Kidney epithelial cell (primary cell): ENCODE measurements around the gene TRAF2. TPM values are rescaled to one million over a fixed set of nuclear protein-coding genes. Genes with fewer than 3 reads are reported as not detected.

Experiments used
- DNase-seq: peaks from one replicate; pipeline ENCODE4 v3.0.0-alpha.2; 2010; ENCODE audit warnings: low read depth
- H3K27me3 ChIP-seq: 2 replicates; pipeline ENCODE4 v1.6.0; 2011; ENCODE audit warnings: low read length; ENCODE audit not compliant: control insufficient read depth, insufficient read depth
- H3K36me3 ChIP-seq: 2 replicates; pipeline ENCODE4 v1.5.1; 2011; ENCODE audit warnings: low read length; ENCODE audit not compliant: control insufficient read depth, insufficient read depth
- H3K4me3 ChIP-seq: 2 replicates; pipeline ENCODE4 v1.5.1; 2011; ENCODE audit warnings: low read depth, mild to moderate bottlenecking, control low read depth, low read length
- CTCF ChIP-seq: IDR thresholded peaks from 2 replicates; pipeline ENCODE4 v1.5.1; 2011; ENCODE audit warnings: mild to moderate bottlenecking, moderate library complexity, low read length, control low read depth, inconsistent platforms; ENCODE audit not compliant: insufficient read depth, poor library complexity, severe bottlenecking
- total RNA-seq: library from RNA; depleted of rRNA; stranded (reverse); fragments of >200 nt; gene quantifications from 2 replicates; pipeline ENCODE4 v1.2.3, GENCODE V29; 2015

The TRAF2 gene
- total RNA-seq, 1 donor from 2014 or later = 17.5 TPM

GRCh38 chr9:136957461-136957860 lies 71.1 kb downstream of the TRAF2 start:
- Histone ChIP-seq H3K4me3 (no peak overlapping the region), H3K27me3 (no peaks in the 10 kb centered on the region), H3K36me3 (no peaks in the 10 kb centered on the region)
- no peak for TF ChIP-seq CTCF
- DNase-seq = no peak

- DNase-seq = no peak
Measured at GRCh38 chr9:136957901-136958300, 71.6 kb downstream of the TRAF2 start.

GRCh38 chr9:136958473-136958872 lies 72.2 kb downstream of the TRAF2 start:
- no peak for DNase-seq
- Histone ChIP-seq H3K36me3 (no peaks in the 10 kb centered on the region), H3K27me3 (no peaks in the 10 kb centered on the region), H3K4me3 (no peak overlapping the region)
- TF ChIP-seq CTCF = no peak

More at GRCh38 chr9:136957901-136958300, 71.6 kb downstream of the TRAF2 start:
- Histone ChIP-seq H3K36me3 (no peaks in the 10 kb centered on the region), H3K27me3 (no peaks in the 10 kb centered on the region), H3K4me3 (no peak overlapping the region)
- no peak for TF ChIP-seq CTCF

- no peak for TF ChIP-seq CTCF
- Histone ChIP-seq H3K4me3 (no peak overlapping the region), H3K36me3 (no peaks in the 10 kb centered on the region), H3K27me3 (no peaks in the 10 kb centered on the region)
- DNase-seq = no peak
Measured at GRCh38 chr9:136958898-136959850, 72.9 kb downstream of the TRAF2 start.

GRCh38 chr9:136960212-136960937 lies 74.1 kb downstream of the TRAF2 start:
- H3K36me3 ChIP-seq = no peaks in the 10 kb centered on the region
- H3K4me3 ChIP-seq = no peak overlapping the region
- no peak for DNase-seq
- no peak for TF ChIP-seq CTCF
- peaks cover 3% of the 10 kb centered on the region for H3K27me3 ChIP-seq
